Measurements from ENCODE around the gene LILRB3. TPM values are rescaled to one million over a fixed set of nuclear protein-coding genes. Genes with fewer than 3 reads are reported as not detected.
"Not testable (repeated sequence)": the region's sequence is repeated elsewhere in the genome, so short reads cannot be mapped to it uniquely, and the experiment has no call there.

LILRB3 gene
- total RNA-seq, 1 donor from 2014 or later: 0.50 TPM

DNA sequence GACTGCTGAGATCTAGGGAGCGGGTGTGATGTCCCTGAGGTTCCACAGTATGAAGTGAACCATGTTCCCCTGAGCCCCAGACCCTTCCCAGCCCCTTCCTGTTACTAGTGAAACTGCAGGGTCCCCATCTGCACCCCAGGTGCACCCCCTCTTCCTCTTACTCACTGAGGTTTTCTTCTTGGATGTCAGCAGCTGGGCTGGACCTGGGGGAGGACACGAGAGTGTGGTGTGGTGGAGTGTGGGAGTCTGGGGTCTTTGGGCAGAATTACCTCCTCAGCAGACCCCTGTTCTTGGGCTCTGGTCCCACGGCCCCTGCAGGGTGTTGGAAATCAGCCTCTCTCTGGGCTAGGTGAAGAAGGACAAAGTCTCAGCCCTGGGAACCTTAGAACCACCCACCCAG is 23.1 kb upstream of the LILRB3 start:
- TF ChIP-seq, protein P1, sequence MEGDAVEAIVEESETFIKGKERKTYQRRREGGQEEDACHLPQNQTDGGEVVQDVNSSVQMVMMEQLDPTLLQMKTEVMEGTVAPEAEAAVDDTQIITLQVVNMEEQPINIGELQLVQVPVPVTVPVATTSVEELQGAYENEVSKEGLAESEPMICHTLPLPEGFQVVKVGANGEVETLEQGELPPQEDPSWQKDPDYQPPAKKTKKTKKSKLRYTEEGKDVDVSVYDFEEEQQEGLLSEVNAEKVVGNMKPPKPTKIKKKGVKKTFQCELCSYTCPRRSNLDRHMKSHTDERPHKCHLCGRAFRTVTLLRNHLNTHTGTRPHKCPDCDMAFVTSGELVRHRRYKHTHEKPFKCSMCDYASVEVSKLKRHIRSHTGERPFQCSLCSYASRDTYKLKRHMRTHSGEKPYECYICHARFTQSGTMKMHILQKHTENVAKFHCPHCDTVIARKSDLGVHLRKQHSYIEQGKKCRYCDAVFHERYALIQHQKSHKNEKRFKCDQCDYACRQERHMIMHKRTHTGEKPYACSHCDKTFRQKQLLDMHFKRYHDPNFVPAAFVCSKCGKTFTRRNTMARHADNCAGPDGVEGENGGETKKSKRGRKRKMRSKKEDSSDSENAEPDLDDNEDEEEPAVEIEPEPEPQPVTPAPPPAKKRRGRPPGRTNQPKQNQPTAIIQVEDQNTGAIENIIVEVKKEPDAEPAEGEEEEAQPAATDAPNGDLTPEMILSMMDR (IDR thresholded peaks at IDR 0.05; ENCODE audit: unreplicated experiment): no peak
- Mint-ChIP-seq H3K27me3 (peaks cover 27% of the 10 kb centered on the region), H3K4me1 (ENCODE audit: low read depth) (no peaks in the 10 kb centered on the region), H3K4me3 (ENCODE audit: low read depth) (no peak overlapping the region), H3K36me3 (ENCODE audit: insufficient read depth) (no peaks in the 10 kb centered on the region), H3K9me3 (ENCODE audit: low read depth) (no peaks in the 10 kb centered on the region), H3K27ac (no peak overlapping the region)
- DNase-seq (ENCODE audit: low spot score, unreplicated experiment): no peak

DNA sequence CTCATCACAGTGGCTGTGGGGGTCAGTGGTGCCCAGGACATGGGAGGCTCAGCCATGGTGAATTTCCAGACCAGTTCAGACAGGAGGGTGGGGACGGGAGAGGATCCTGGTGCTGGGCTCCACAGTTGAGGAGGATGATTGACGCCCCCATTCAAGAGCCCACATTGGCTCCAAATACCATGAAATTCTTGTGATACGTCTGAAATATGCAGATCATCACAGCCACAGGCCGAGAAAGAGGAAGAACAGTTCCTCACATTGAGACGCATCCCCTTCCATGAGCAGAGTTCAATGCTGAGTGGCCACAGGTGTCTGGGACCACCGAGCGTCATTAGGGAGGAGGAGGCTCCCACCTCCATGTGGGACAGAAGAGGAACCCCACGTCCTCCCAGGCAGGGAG is 21.0 kb upstream of the LILRB3 start:
- H3K27ac Mint-ChIP-seq; H3K36me3 Mint-ChIP-seq (ENCODE audit: insufficient read depth); DNase-seq (ENCODE audit: low spot score, unreplicated experiment); H3K4me3 Mint-ChIP-seq (ENCODE audit: low read depth); H3K4me1 Mint-ChIP-seq (ENCODE audit: low read depth); H3K9me3 Mint-ChIP-seq (ENCODE audit: low read depth): not testable (repeated sequence)
- peaks cover 22% of the 10 kb centered on the region for H3K27me3 Mint-ChIP-seq

- H3K9me3 Mint-ChIP-seq (ENCODE audit: low read depth); H3K4me3 Mint-ChIP-seq (ENCODE audit: low read depth); H3K36me3 Mint-ChIP-seq (ENCODE audit: insufficient read depth); DNase-seq (ENCODE audit: low spot score, unreplicated experiment); H3K4me1 Mint-ChIP-seq (ENCODE audit: low read depth); H3K27ac Mint-ChIP-seq: not testable (repeated sequence)
- peaks cover 30% of the 10 kb centered on the region for H3K27me3 Mint-ChIP-seq
Measured at GRCh38 chr19:54242646-54243045, 19.8 kb upstream of the LILRB3 start, which contains the start of gene LILRA6. Gene LILRA6 (minus strand): TSS chr19:54242790.

GRCh38 chr19:54242234-54242633 is 19.4 kb upstream of the LILRB3 start:
- H3K4me1 Mint-ChIP-seq (ENCODE audit: low read depth); H3K27ac Mint-ChIP-seq; H3K36me3 Mint-ChIP-seq (ENCODE audit: insufficient read depth); DNase-seq (ENCODE audit: low spot score, unreplicated experiment); H3K4me3 Mint-ChIP-seq (ENCODE audit: low read depth); H3K9me3 Mint-ChIP-seq (ENCODE audit: low read depth): not testable (repeated sequence)
- H3K27me3 Mint-ChIP-seq: peaks cover 30% of the 10 kb centered on the region

DNA sequence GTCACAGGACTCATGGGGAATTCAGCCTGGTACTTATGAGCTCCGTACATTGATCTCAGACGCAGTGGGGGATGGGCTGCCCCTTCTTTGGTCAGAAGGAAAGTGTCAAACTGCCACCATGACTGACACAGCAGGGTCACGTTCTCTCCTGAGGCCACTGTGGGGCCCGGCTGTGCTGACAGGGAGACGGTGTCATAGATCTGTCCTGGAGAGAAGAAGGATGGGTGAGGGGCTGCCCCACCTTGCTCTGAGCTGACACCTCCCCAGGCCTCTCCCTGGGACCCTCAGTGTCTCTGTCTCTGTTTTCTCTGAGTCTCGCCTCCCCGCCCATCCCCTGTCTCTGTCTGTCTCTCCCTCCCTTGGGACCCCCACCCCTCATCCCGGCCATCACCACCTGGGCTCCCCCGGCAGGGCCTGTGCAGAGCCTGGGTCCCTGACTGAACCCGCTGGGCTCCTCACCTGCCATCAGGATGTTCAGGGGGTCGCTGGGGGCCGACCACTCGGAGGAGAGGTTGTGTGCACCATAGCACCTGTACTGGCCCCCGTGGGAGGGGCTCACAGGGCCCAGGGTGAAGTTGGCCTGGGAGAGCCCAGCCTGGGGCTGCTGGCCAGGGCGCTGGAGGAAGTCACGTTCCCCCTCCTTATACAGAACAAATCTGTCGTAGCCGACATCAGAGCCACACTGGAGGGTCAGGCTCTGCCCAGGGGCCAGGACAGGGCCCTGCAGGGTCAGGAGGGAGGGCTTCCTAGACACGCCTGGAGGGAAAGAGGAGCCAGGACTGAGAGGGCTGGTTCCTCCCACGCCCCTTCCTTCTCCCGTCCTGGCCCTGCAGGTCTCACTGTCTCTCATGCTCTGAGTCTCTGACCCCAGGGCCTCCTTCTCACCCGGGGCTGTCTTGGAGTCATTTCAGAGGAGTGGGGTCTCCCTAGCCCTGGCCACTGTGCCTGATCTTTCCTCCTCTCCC is 17.8 kb upstream of the LILRB3 start:
- H3K9me3 Mint-ChIP-seq (ENCODE audit: low read depth); DNase-seq (ENCODE audit: low spot score, unreplicated experiment); H3K27ac Mint-ChIP-seq; H3K36me3 Mint-ChIP-seq (ENCODE audit: insufficient read depth); H3K4me3 Mint-ChIP-seq (ENCODE audit: low read depth); H3K4me1 Mint-ChIP-seq (ENCODE audit: low read depth): not testable (repeated sequence)
- peaks cover 37% of the 10 kb centered on the region for H3K27me3 Mint-ChIP-seq

GRCh38 chr19:54239491-54240371 is 16.9 kb upstream of the LILRB3 start:
- not testable (repeated sequence) for H3K4me1 Mint-ChIP-seq (ENCODE audit: low read depth); H3K36me3 Mint-ChIP-seq (ENCODE audit: insufficient read depth); H3K4me3 Mint-ChIP-seq (ENCODE audit: low read depth); H3K9me3 Mint-ChIP-seq (ENCODE audit: low read depth); H3K27ac Mint-ChIP-seq; DNase-seq (ENCODE audit: low spot score, unreplicated experiment)
- peaks cover 37% of the 10 kb centered on the region for H3K27me3 Mint-ChIP-seq

DNA sequence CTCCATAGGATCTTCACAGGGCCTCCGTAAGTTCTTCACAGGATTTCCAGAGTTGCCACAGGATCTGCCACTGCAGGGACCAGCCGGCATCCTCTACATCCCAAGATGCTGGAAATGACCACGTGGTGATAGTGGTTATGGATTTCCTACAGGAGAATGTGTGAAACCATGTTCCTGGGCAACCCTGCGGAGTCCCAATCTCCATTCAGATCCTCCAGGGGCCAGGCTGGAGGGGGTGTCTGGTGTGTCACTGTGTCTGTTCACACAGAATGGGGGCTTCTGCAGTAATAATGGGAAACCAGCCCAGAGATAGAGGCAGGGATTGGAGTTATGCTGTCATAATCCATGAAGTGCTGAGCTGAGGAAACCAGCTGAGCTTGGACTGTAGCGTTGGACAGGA is 11.1 kb upstream of the LILRB3 start:
- no peak overlapping the region for H3K27ac Mint-ChIP-seq
- H3K9me3 Mint-ChIP-seq (ENCODE audit: low read depth): peaks cover 7% of the 10 kb centered on the region
- no peak overlapping the region for H3K4me3 Mint-ChIP-seq (ENCODE audit: low read depth)

More for the DNA sequence above, 11.1 kb upstream of the LILRB3 start:
- no peak for DNase-seq (ENCODE audit: low spot score, unreplicated experiment)
- Mint-ChIP-seq H3K27me3 (peaks cover 66% of the 10 kb centered on the region), H3K36me3 (ENCODE audit: insufficient read depth) (no peaks in the 10 kb centered on the region), H3K4me1 (ENCODE audit: low read depth) (peaks cover 2% of the 10 kb centered on the region)
- TF ChIP-seq, protein P1 (IDR thresholded peaks at IDR 0.05; ENCODE audit: unreplicated experiment): no peak

Measured in progenitor cell of endocrine pancreas (in vitro differentiated cells).